Measurements from ENCODE around the gene TFB2M.

DNA sequence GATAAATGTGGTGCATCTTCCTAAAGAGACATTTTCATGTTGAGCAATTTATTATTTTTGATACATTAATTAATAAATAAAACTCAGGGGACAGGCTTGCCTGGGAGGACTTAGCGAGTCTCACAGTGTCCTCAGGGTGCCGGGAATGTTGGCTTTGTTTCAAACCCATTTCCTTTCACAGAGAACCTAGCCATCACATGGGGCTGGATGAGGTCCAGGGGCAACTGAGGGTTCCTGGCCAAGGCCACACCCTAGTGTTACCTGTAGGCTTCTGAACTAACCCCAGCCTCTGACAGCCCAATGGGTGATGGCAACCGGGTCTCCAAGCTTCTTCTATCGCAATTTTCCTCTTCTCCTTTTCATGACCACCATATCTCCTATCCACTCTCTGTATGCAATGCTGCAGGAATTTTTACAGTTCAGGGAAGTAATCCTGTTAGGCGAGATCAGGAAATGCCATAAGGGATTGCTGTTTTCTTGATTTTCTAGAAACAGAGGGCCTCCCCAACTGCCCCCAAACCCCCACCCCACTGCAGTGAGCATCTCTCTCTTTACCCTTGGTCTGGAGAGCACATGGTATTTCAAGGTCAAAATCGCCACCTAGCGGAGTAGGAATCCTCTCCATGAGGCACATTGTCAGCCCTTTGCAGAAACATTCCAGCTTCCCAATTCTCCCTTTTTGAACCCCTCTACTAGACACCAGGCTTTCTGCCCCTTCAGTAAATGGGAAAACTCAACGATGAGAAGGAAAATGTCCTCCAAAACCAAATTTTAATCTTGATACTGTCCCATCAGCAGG is 36.9 kb downstream of the TFB2M start:
- TF ChIP-seq, protein P1, sequence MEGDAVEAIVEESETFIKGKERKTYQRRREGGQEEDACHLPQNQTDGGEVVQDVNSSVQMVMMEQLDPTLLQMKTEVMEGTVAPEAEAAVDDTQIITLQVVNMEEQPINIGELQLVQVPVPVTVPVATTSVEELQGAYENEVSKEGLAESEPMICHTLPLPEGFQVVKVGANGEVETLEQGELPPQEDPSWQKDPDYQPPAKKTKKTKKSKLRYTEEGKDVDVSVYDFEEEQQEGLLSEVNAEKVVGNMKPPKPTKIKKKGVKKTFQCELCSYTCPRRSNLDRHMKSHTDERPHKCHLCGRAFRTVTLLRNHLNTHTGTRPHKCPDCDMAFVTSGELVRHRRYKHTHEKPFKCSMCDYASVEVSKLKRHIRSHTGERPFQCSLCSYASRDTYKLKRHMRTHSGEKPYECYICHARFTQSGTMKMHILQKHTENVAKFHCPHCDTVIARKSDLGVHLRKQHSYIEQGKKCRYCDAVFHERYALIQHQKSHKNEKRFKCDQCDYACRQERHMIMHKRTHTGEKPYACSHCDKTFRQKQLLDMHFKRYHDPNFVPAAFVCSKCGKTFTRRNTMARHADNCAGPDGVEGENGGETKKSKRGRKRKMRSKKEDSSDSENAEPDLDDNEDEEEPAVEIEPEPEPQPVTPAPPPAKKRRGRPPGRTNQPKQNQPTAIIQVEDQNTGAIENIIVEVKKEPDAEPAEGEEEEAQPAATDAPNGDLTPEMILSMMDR (IDR thresholded peaks at IDR 0.05) = no peak
- TF ChIP-seq POLR2A (IDR thresholded peaks at IDR 0.05) = no peak

Measured in lower leg skin (tissue), 3 donors.